Bronchial epithelial cell (primary cell): ENCODE results near the gene PCP4L1. TPM values are rescaled to one million over a fixed set of nuclear protein-coding genes. Genes with fewer than 3 reads are reported as not detected.

Experiments
- DNase-seq: peaks from one replicate; pipeline ENCODE4 v3.0.0-alpha.2; 2010; ENCODE audit warnings: low read depth
- FAIRE-seq: peaks from 2 replicates; lab custom pipeline; 2011; peaks lifted over from hg19 to GRCh38; lab: Jason Lieb, UNC
- H3K27me3 ChIP-seq: 2 replicates; pipeline ENCODE4 v1.5.1; 2011; ENCODE audit warnings: low read length; ENCODE audit not compliant: control insufficient read depth, insufficient read depth
- H3K36me3 ChIP-seq: 2 replicates; pipeline ENCODE4 v1.5.1; 2011; ENCODE audit warnings: low read length; ENCODE audit not compliant: control insufficient read depth, insufficient read depth
- H3K4me3 ChIP-seq: 2 replicates; pipeline ENCODE4 v1.5.1; 2011; ENCODE audit warnings: mild to moderate bottlenecking, low read depth, low read length, control low read depth
- total RNA-seq: library from RNA; depleted of rRNA; stranded (reverse); fragments of >200 nt; gene quantifications from 2 replicates; pipeline ENCODE4 v1.2.1, GENCODE V29; 2014
- TF ChIP-seq, protein P1 (sequence below): IDR thresholded peaks from 2 replicates; pipeline ENCODE4 v1.5.1; 2011; ENCODE audit warnings: mild to moderate bottlenecking, moderate library complexity, low read length, control low read depth, inconsistent platforms; ENCODE audit not compliant: insufficient read depth, severe bottlenecking

The PCP4L1 gene
- 0.26 and 3.5 TPM in 2 replicates for total RNA-seq

DNA sequence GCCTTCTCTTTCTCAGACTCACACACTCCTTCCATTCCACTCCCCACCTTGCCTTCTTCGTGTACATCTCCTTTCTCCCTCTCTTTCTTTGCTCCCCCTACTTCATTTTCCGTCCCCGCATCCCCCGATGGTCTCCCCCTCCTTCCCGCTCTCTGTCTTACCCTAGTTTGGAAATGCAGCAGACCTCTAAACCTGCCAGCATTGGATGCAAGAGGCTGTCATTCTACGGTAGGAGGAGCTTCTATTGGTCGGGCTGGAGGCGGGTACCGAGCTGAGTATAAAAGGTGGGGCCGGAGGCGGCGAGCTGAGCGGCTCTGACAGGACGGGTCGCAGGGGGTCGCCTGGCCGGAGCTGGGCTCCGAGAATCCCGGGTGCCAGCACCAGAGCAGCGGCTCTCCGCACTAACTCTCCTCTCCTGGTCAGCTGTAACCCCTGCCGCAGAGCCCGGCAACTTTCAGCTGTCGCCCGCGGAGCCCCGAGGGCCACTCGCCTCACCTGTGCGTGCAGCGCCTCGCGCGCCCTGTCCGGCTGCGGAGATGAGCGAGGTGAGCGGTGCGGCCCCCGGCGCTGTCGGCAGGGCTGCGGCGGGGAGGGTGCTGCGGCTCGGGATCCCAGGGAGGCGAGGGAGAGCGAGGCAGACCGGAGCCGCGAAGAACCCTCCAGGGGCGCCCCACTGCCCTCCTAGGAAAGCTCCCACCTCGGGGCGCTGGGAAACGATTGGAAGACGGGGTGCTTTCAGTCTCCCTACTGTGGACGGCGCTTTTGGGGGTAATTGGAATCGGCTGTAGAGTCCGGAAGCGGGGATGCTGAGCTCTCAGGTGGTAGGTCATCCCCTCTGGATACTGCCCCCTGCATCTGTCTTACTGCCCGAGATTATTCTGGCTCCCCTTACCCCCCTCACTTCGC is at the start of gene PCP4L1:
TSS of gene PCP4L1 (plus strand) at position 307 of the 906 bp plus-strand sequence. CDS start at position 537, 230 bp downstream.
- H3K27me3 ChIP-seq, result no peaks in the 10 kb centered on the region
- TF ChIP-seq, protein P1, sequence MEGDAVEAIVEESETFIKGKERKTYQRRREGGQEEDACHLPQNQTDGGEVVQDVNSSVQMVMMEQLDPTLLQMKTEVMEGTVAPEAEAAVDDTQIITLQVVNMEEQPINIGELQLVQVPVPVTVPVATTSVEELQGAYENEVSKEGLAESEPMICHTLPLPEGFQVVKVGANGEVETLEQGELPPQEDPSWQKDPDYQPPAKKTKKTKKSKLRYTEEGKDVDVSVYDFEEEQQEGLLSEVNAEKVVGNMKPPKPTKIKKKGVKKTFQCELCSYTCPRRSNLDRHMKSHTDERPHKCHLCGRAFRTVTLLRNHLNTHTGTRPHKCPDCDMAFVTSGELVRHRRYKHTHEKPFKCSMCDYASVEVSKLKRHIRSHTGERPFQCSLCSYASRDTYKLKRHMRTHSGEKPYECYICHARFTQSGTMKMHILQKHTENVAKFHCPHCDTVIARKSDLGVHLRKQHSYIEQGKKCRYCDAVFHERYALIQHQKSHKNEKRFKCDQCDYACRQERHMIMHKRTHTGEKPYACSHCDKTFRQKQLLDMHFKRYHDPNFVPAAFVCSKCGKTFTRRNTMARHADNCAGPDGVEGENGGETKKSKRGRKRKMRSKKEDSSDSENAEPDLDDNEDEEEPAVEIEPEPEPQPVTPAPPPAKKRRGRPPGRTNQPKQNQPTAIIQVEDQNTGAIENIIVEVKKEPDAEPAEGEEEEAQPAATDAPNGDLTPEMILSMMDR, result no peak
- DNase-seq (peak; percentile 63), FAIRE-seq (no peak)
- H3K36me3 ChIP-seq, result no peaks in the 10 kb centered on the region
- H3K4me3 ChIP-seq, result peak within 1 kb of the TSS; percentile 48

DNA sequence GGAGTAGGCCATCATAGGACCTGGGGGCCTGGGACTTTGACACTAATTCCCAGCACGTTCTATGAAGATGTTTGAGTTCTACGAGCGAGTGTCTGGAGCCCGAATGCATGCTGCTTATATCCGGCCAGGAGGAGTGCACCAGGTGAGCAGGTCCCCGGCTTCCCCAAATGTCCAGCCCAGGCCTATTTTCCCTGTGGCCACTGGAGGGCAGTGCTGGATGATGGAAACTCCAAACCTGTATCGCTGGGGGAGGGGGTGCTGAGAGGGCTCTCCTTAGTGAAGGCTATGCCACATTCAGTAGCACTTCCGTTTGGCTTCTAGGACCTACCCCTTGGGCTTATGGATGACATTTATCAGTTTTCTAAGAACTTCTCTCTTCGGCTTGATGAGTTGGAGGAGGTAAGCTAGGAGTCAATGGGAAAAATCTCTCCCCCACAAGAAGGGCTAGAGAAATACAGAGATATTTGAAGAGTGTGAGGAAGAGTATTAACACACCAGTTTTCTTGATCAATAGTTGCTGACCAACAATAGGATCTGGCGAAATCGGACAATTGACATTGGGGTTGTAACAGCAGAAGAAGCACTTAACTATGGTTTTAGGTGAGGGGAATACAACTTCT is 48.6 kb upstream of the PCP4L1 start:
- H3K4me3 ChIP-seq, result no peak overlapping the region
- no peaks in the 10 kb centered on the region for H3K27me3 ChIP-seq
- peaks cover 36% of the 10 kb centered on the region for H3K36me3 ChIP-seq
- peak; percentile 64 for DNase-seq
- TF ChIP-seq, protein P1, result peak; percentile 92
- FAIRE-seq, result no peak

DNA sequence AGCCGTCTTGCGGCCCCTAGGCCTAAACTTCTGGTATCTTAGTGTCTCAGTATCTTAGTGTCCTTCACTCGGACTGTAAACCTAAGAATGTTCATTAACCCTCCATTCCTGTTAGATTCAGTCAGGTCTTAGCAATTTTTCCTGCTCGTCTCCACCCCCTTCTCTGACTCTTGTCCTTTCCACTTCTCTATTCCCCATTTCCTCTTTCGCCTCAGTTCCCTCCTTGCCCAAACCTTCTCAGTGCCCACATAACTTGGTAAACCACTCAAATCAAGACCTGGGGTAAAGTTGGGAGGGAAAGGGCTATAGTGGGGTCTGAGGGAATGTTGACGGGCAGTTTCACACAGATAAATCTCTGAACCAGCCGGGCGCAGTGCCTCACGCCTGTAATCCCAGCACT is 44.2 kb upstream of the PCP4L1 start:
- H3K36me3 ChIP-seq, result peaks cover 23% of the 10 kb centered on the region
- no peaks in the 10 kb centered on the region for H3K27me3 ChIP-seq
- no peak for DNase-seq
- H3K4me3 ChIP-seq, result no peak overlapping the region
- TF ChIP-seq, protein P1, result no peak
- no peak for FAIRE-seq

DNA sequence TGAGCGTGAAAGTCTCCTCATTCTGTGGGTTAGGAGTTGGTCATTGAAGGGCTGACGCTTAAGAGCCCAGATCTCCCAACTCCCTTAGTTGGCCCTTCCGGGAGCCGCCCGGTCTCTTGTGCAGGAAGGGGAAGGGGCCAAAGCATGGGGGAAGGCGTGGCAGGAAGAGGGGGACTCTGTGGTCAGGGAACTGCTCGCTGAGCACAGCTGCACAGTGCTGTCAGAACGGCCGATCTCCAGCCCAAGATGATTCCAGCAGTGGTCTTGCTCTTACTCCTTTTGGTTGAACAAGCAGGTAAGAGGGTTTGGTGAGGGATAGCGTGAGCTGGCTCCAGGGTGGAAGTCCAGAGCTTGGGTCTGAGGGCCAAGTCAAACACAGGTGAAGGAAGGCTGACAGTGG is 43.5 kb upstream of the PCP4L1 start, which contains the start of gene FCER1G:
TSS of gene FCER1G (plus strand) at position 220 of the 400 bp plus-strand sequence. CDS start at position 247, 27 bp downstream.
- FAIRE-seq, result no peak
- no peaks in the 10 kb centered on the region for H3K27me3 ChIP-seq
- peaks cover 20% of the 10 kb centered on the region for H3K36me3 ChIP-seq

DNA sequence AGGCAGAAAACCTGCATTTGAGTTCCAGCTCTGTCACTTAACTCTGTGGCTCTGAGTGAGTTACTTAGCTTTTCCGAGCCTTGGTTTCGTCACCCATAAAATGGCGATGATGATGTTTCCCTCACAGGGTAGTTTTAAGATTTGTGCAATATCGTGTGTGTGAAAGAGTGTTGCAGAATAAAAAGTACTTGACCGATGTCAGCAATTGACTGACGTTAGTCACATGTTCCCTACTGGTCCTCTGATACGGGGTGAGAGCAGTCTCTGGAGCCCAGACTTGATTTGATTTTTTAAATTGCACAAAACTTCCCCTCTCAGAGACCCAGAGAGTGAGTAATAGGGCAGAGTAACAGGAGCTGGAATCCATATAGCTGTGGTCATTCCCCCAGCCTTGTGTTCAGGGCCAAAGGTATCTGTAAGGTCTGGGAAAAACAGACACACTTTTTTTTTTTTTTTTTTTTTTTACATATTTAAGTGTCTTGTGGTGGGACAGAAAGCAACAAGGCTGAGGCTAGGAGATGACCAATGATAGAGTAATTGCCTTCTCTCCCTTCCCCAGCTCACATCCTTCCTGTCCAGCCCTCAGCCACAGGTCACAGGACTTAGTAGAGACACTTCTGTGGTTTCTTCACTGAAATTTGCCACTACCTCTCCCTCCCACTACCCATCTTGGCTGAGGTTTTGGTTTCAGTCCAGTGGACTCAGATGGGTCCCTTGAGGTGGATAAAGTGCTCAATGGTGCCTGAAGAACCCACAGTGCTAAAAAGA is 41.4 kb upstream of the PCP4L1 start:
- TF ChIP-seq, protein P1, result no peak
- peak; percentile 31 for DNase-seq
- Histone ChIP-seq H3K4me3 (no peak overlapping the region), H3K36me3 (peaks cover 10% of the 10 kb centered on the region), H3K27me3 (no peaks in the 10 kb centered on the region)
- no peak for FAIRE-seq

More for the DNA sequence above, 43.5 kb upstream of the PCP4L1 start, which contains the start of gene FCER1G:
- H3K4me3 ChIP-seq, result no peak within 1 kb of the TSS
- DNase-seq, result no peak
- TF ChIP-seq, protein P1, result no peak
